K562 (cell line): ENCODE results near the gene ENTPD8. TPM values are rescaled to one million over a fixed set of nuclear protein-coding genes. Genes with fewer than 3 reads are reported as not detected.

Source experiments
- DNMT1 ChIP-seq: fragments of 450-650 bp; IDR thresholded peaks from 2 replicates; pipeline ENCODE4 v1.6.1; 2016; ENCODE audit warnings: antibody characterized with exemption, mild to moderate bottlenecking
- ETV6 ChIP-seq, 3 experiments: fragments of 150-350 bp in 1 of 3; sonication (generic) in 1 of 3; formaldehyde crosslinking in 1 of 3; IDR thresholded peaks; 2 replicates each; pipeline versions ENCODE4 v1.6.1 to v1.8.0; 2014 to 2022; ENCODE audit warnings: borderline replicate concordance in 2 of 3, low read depth in 2 of 3, antibody characterized with exemption in 1 of 3, low read length in 1 of 3, mild to moderate bottlenecking in 1 of 3, missing genetic modification reagents in 1 of 3
- GABPB1 ChIP-seq: sonication (generic); formaldehyde crosslinking; IDR thresholded peaks from 2 replicates; pipeline ENCODE4 v1.8.0; 2022; ENCODE audit warnings: mild to moderate bottlenecking, missing genetic modification reagents
- MAZ ChIP-seq, 2 experiments: fragments of 450-650 bp in 1 of 2; sonication (generic) in 1 of 2; formaldehyde crosslinking; IDR thresholded peaks in 1 of 2; conservative IDR thresholded peaks in 1 of 2; 2 replicates each; pipeline versions ENCODE4 v1.4.0 to v1.5.0; 2020; ENCODE audit warnings: mild to moderate bottlenecking in 1 of 2, missing genetic modification reagents in 1 of 2
- MXI1 ChIP-seq: IDR thresholded peaks from 2 replicates; pipeline ENCODE4 v1.6.1; 2011; ENCODE audit warnings: low read depth, mild to moderate bottlenecking, improper control_type of control experiment, low read length
- MYBL2 ChIP-seq, 2 experiments: fragments of 450-650 bp in 1 of 2; sonication (generic) in 1 of 2; formaldehyde crosslinking in 1 of 2; IDR thresholded peaks; 2 replicates each; pipeline versions ENCODE4 v1.6.1 to v1.8.1; 2017 to 2022; ENCODE audit warnings: borderline replicate concordance in 1 of 2, inconsistent platforms in 1 of 2, low read depth in 1 of 2, mild to moderate bottlenecking in 1 of 2, missing genetic modification reagents in 1 of 2, moderate library complexity in 1 of 2
- NR3C1 ChIP-seq: sonication (generic); formaldehyde crosslinking; IDR thresholded peaks from 2 replicates; pipeline ENCODE4 v1.8.1; 2022; ENCODE audit warnings: missing genetic modification reagents
- POLR2A ChIP-seq: fragments of 450-650 bp; conservative IDR thresholded peaks from 2 replicates; pipeline ENCODE4 v1.6.1; 2016
- SAFB ChIP-seq: fragments of 200-400 bp; formaldehyde crosslinking; IDR thresholded peaks from 2 replicates; pipeline ENCODE4 v1.6.1; 2017; ENCODE audit warnings: low read depth, low read length, borderline replicate concordance
- SLC30A9 ChIP-seq: fragments of 250-450 bp; sonication (Bioruptor Pico); IDR thresholded peaks from 2 replicates; pipeline ENCODE4 v1.8.0; 2022; ENCODE audit warnings: mild to moderate bottlenecking, moderate library complexity
- SMAD1 ChIP-seq: fragments of 150-350 bp; IDR thresholded peaks from 2 replicates; pipeline ENCODE4 v1.6.1; 2014; ENCODE audit warnings: low read length, low read depth; ENCODE audit not compliant: partially characterized antibody
- TAF9B ChIP-seq: fragments of 450-650 bp; IDR thresholded peaks from 2 replicates; pipeline ENCODE4 v1.6.1; 2018; ENCODE audit warnings: mild to moderate bottlenecking; ENCODE audit not compliant: partially characterized antibody
- TGIF2 ChIP-seq: sonication (generic); formaldehyde crosslinking; IDR thresholded peaks from 2 replicates; pipeline ENCODE4 v1.8.1; 2022; ENCODE audit warnings: mild to moderate bottlenecking, missing genetic modification reagents, moderate library complexity
- TRIM25 ChIP-seq: fragments of 450-650 bp; IDR thresholded peaks from 2 replicates; pipeline ENCODE4 v1.7.0; 2016; ENCODE audit warnings: borderline replicate concordance
- U2AF2 ChIP-seq: fragments of 200-400 bp; formaldehyde crosslinking; optimal IDR thresholded peaks from 2 replicates; pipeline ENCODE3; 2017; ENCODE audit warnings: low read depth, mild to moderate bottlenecking, low read length
- ZBED1 ChIP-seq: IDR thresholded peaks from 2 replicates; pipeline ENCODE4 v1.6.1; 2014
- ZNF121 ChIP-seq: sonication (generic); formaldehyde crosslinking; conservative IDR thresholded peaks from 2 replicates; pipeline ENCODE4 v1.8.0; 2022; ENCODE audit warnings: missing genetic modification reagents
- ZNF384 ChIP-seq: IDR thresholded peaks from 2 replicates; pipeline ENCODE4 v1.6.1; 2012; ENCODE audit warnings: low read depth, low read length, improper control_type of control experiment
- ZNF444 ChIP-seq: fragments of 250-450 bp; sonication (Bioruptor Pico); IDR thresholded peaks from 2 replicates; pipeline ENCODE4 v1.4.0; 2020; ENCODE audit warnings: mild to moderate bottlenecking, moderate library complexity
- ZNF589 ChIP-seq: fragments of 200-800 bp; sonication (Bioruptor generic); IDR thresholded peaks from 2 replicates; pipeline ENCODE4 v1.6.1; 2016; ENCODE audit warnings: low read depth, missing genetic modification characterization, missing compliant biosample characterization
- ZNF76 ChIP-seq: fragments of 250-450 bp; sonication (Bioruptor Pico); IDR thresholded peaks from 2 replicates; pipeline ENCODE4 v1.4.0; 2020; ENCODE audit warnings: mild to moderate bottlenecking, moderate library complexity, borderline replicate concordance
- polyA plus RNA-seq, 8 experiments: library from polyadenylated mRNA; depleted of rRNA in 4 of 8; stranded (reverse) in 5 of 8; unstranded in 3 of 8; fragments of >200 nt; fragmentation: Nextera tagmentation in 2 of 8; fragmentation: Illumina TruSeq in 1 of 8; extraction: Ambion mirVana in 2 of 8; extraction: Trizol in 1 of 8; gene quantifications; 2 replicates each; pipeline versions ENCODE4 v1.2.1 to v1.2.3, GENCODE V29; 2011 to 2014; ENCODE audit warnings: inconsistent platforms in 1 of 8, missing spikeins in 1 of 8
- total RNA-seq, 7 experiments: library from RNA; depleted of rRNA in 6 of 7; stranded (reverse); fragments of >200 nt in 6 of 7; fragmentation: Illumina TruSeq in 2 of 7; extraction: Trizol in 2 of 7; gene quantifications; 2 replicates each; pipeline versions ENCODE4 v1.2.1 to v1.2.3, GENCODE V29; 2011 to 2021; ENCODE audit warnings: low replicate concordance in 1 of 7
- TF ChIP-seq, protein P1 (sequence below): sonication (generic); formaldehyde crosslinking; IDR thresholded peaks from 2 replicates; pipeline ENCODE4 v1.8.0; 2023; ENCODE audit warnings: missing genetic modification reagents, mild to moderate bottlenecking, borderline replicate concordance

ENTPD8 gene
- total and polyA plus RNA-seq, 9 of the 15 experiments (the other 6 are each of a cell fraction or from before 2014, with no cell fraction given) = 0.06 to 0.27 (median 0.19) TPM; not detected in 5

- TF ChIP-seq NR3C1 (no peak), SMAD1 (no peak), GABPB1 (CRISPR knock-in tag) (no peak), U2AF2 (no peak), ZBED1 (no peak), MAZ (CRISPR knock-in tag; conservative IDR thresholded peaks at IDR 0.05 in 1 of 2, IDR thresholded peaks at IDR 0.05 in 1 of 2) (no peak), POLR2A (no peak), SLC30A9 (CRISPR knock-in tag) (no peak), MXI1 (no peak), ZNF589 (peak; percentile 61), ZNF121 (CRISPR knock-in tag) (no peak), ETV6 (IDR thresholded peaks at IDR 0.05; ENCODE audit: borderline replicate concordance in 1 of 2, low read depth in 2 of 2, low read length in 1 of 2) (no peak), ETV6 (CRISPR knock-in tag; IDR thresholded peaks at IDR 0.05; ENCODE audit: borderline replicate concordance) (no peak), MYBL2 (IDR thresholded peaks at IDR 0.05; ENCODE audit: low read depth) (no peak), MYBL2 (CRISPR knock-in tag; IDR thresholded peaks at IDR 0.05; ENCODE audit: borderline replicate concordance) (no peak), TRIM25 (no peak), TAF9B (no peak), ZNF444 (CRISPR knock-in tag) (no peak), ZNF384 (no peak), SAFB (no peak), ZNF76 (CRISPR knock-in tag) (0 out of 2 replicates have a peak, but pooled peaks have one; percentile 20), TGIF2 (no peak), DNMT1 (no peak)
- TF ChIP-seq, protein P1, sequence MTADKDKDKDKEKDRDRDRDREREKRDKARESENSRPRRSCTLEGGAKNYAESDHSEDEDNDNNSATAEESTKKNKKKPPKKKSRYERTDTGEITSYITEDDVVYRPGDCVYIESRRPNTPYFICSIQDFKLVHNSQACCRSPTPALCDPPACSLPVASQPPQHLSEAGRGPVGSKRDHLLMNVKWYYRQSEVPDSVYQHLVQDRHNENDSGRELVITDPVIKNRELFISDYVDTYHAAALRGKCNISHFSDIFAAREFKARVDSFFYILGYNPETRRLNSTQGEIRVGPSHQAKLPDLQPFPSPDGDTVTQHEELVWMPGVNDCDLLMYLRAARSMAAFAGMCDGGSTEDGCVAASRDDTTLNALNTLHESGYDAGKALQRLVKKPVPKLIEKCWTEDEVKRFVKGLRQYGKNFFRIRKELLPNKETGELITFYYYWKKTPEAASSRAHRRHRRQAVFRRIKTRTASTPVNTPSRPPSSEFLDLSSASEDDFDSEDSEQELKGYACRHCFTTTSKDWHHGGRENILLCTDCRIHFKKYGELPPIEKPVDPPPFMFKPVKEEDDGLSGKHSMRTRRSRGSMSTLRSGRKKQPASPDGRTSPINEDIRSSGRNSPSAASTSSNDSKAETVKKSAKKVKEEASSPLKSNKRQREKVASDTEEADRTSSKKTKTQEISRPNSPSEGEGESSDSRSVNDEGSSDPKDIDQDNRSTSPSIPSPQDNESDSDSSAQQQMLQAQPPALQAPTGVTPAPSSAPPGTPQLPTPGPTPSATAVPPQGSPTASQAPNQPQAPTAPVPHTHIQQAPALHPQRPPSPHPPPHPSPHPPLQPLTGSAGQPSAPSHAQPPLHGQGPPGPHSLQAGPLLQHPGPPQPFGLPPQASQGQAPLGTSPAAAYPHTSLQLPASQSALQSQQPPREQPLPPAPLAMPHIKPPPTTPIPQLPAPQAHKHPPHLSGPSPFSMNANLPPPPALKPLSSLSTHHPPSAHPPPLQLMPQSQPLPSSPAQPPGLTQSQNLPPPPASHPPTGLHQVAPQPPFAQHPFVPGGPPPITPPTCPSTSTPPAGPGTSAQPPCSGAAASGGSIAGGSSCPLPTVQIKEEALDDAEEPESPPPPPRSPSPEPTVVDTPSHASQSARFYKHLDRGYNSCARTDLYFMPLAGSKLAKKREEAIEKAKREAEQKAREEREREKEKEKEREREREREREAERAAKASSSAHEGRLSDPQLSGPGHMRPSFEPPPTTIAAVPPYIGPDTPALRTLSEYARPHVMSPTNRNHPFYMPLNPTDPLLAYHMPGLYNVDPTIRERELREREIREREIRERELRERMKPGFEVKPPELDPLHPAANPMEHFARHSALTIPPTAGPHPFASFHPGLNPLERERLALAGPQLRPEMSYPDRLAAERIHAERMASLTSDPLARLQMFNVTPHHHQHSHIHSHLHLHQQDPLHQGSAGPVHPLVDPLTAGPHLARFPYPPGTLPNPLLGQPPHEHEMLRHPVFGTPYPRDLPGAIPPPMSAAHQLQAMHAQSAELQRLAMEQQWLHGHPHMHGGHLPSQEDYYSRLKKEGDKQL (CRISPR knock-in tag) = no peak
Observed at GRCh38 chr9:137482094-137482781, 41.1 kb upstream of the ENTPD8 start (continued).
